ENCODE data around the gene SMURF1.

Gene SMURF1

GRCh38 chr7:98978672-98979071 lies 165.2 kb downstream of the SMURF1 start:
- no peak for DNase-seq

Data from central memory CD4-positive, alpha-beta T cell (primary cell).